ENCODE data around the gene WIF1. TPM values are rescaled to one million over a fixed set of nuclear protein-coding genes. Genes with fewer than 3 reads are reported as not detected.

Gene WIF1
- total and polyA plus RNA-seq, 10 of the 15 experiments (the other 5 are each of a cell fraction or from before 2014, with no cell fraction given): 0.04 to 0.05 (median 0.05) TPM; not detected in 7

DNA sequence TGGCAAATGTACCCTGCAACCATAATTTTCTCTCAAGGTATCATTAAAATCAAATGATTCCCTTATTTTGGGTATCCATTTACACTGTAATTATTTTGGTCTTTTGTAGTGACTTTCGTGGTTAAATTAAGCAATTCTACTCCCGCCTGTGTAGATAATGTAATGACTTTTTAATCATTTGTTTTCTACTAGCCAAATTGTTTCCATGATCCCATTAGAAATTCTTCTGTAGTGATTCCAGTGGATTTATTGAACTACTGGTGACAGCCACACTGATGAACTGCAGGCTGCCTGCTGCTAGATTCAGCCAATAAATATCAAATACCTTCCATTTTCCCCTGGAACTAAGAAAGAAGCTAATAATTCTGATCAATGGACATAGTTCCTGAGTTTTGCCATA lies 96.0 kb downstream of the WIF1 start:
- FAIRE-seq (no peak), DNase-seq (ENCODE audit: low read depth, low spot score) (no peak), ATAC-seq (no peak)
- WGBS (ENCODE audit: insufficient coverage, insufficient replicate concordance, low lambda C conversion rate, missing lambda C conversion rate): 17% methylated on average over 2 of the region's 2 CpGs
- no peaks in the 10 kb centered on the region for H4K20me1 ChIP-seq (ENCODE audit: control insufficient read depth, insufficient read depth)
- no peaks in the 10 kb centered on the region for H3K36me3 ChIP-seq (ENCODE audit: control insufficient read depth in 2 of 2, insufficient read depth in 2 of 2, low read length in 1 of 2)
- H3K9me3 ChIP-seq (replicated peaks; ENCODE audit: control insufficient read depth, insufficient read depth, low read length): no peaks in the 10 kb centered on the region
- H3K4me2 ChIP-seq (ENCODE audit: control insufficient read depth, insufficient read depth): no peak overlapping the region
- H3K4me1 ChIP-seq (ENCODE audit: control insufficient read depth, insufficient read depth, low read length): no peaks in the 10 kb centered on the region
- POLR2A ChIA-PET: no interaction called here
- in situ Hi-C loops (cut with MboI): no loop called here
- H3K4me3 ChIP-seq: no peak overlapping the region
- H3K79me2 ChIP-seq (ENCODE audit: control insufficient read depth, insufficient read depth, low read length): no peaks in the 10 kb centered on the region
- CTCF ChIA-PET: no interaction called here
- H3K27ac ChIP-seq (ENCODE audit: control insufficient read depth, insufficient read depth): no peak overlapping the region
- no peak overlapping the region for H3K9ac ChIP-seq (ENCODE audit: control insufficient read depth, insufficient read depth, low read length)
- no peaks in the 10 kb centered on the region for H3K27me3 ChIP-seq (replicated peaks in 1 of 2; ENCODE audit: control insufficient read depth in 2 of 2, insufficient read depth in 2 of 2, low read length in 1 of 2)
- SMC1A ChIA-PET (ENCODE audit: uncharacterized antibody, unreplicated experiment): no interaction called here
- RAD21 ChIA-PET (ENCODE audit: unreplicated experiment): no interaction called here
- no peak overlapping the region for H2AFZ ChIP-seq (ENCODE audit: control insufficient read depth, low read depth, low read length)
- TF ChIP-seq, protein P1, sequence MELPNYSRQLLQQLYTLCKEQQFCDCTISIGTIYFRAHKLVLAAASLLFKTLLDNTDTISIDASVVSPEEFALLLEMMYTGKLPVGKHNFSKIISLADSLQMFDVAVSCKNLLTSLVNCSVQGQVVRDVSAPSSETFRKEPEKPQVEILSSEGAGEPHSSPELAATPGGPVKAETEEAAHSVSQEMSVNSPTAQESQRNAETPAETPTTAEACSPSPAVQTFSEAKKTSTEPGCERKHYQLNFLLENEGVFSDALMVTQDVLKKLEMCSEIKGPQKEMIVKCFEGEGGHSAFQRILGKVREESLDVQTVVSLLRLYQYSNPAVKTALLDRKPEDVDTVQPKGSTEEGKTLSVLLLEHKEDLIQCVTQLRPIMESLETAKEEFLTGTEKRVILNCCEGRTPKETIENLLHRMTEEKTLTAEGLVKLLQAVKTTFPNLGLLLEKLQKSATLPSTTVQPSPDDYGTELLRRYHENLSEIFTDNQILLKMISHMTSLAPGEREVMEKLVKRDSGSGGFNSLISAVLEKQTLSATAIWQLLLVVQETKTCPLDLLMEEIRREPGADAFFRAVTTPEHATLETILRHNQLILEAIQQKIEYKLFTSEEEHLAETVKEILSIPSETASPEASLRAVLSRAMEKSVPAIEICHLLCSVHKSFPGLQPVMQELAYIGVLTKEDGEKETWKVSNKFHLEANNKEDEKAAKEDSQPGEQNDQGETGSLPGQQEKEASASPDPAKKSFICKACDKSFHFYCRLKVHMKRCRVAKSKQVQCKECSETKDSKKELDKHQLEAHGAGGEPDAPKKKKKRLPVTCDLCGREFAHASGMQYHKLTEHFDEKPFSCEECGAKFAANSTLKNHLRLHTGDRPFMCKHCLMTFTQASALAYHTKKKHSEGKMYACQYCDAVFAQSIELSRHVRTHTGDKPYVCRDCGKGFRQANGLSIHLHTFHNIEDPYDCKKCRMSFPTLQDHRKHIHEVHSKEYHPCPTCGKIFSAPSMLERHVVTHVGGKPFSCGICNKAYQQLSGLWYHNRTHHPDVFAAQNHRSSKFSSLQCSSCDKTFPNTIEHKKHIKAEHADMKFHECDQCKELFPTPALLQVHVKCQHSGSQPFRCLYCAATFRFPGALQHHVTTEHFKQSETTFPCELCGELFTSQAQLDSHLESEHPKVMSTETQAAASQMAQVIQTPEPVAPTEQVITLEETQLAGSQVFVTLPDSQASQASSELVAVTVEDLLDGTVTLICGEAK (IDR thresholded peaks at IDR 0.05; ENCODE audit: borderline replicate concordance): no peak
- TF ChIP-seq PAX8 (IDR thresholded peaks at IDR 0.05) (no peak), BACH1 (IDR thresholded peaks at IDR 0.05; ENCODE audit: borderline replicate concordance) (no peak), CREM (IDR thresholded peaks at IDR 0.05; ENCODE audit: low read depth) (no peak), YBX1 (IDR thresholded peaks at IDR 0.05) (no peak), ZNF274 (IDR thresholded peaks at IDR 0.05; ENCODE audit: insufficient read depth, insufficient read length) (no peak), ATF7 (IDR thresholded peaks at IDR 0.05; ENCODE audit: low read depth) (no peak), CHD2 (IDR thresholded peaks at IDR 0.05; ENCODE audit: borderline replicate concordance, low read depth, low read length) (no peak), CREB1 (IDR thresholded peaks at IDR 0.05; ENCODE audit: low read depth) (no peak), MYB (IDR thresholded peaks at IDR 0.05; ENCODE audit: borderline replicate concordance, low read depth, low read length) (no peak), CBFB (IDR thresholded peaks at IDR 0.05; ENCODE audit: low read depth) (no peak), CBX3 (IDR thresholded peaks at IDR 0.05; ENCODE audit: borderline replicate concordance, low read depth) (no peak), RCOR1 (conservative IDR thresholded peaks at IDR 0.05; ENCODE audit: low read depth, low read length) (no peak)
- BruUV-seq (replicated peaks): no TSS peak
- intact Hi-C loops (cut with micrococcal nuclease; ENCODE audit: unreplicated experiment): no loop called here
